ENCODE data around the gene PREP.
A peak's percentile ranks its signal among the peaks of the same experiment; 100 is the strongest.

PREP gene

DNA sequence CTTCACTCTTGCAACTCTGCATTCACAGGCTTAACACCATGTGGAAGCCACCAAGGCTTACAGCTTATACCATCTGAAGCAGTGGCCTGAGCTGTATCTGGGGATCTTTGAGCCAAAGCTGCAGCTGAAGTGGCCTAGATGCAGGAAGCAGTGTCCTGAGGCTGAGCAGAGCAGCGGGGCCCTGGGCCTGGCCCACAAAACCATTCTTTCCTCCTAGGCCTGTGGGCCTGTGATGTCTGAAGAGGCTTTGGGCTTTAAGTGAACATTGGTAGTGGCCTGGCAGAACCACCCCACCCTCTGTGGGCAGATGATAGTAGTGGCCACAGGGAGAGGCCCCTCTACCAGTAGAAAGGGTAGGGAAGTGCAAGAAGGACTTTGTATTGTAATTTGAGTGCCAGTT, 6.9 kb upstream of the PREP start:
- no peak for ATAC-seq (ENCODE audit: low read depth)
- no peak overlapping the region for H3K4me3 ChIP-seq (ENCODE audit: severe bottlenecking)
- TF ChIP-seq, protein P1, sequence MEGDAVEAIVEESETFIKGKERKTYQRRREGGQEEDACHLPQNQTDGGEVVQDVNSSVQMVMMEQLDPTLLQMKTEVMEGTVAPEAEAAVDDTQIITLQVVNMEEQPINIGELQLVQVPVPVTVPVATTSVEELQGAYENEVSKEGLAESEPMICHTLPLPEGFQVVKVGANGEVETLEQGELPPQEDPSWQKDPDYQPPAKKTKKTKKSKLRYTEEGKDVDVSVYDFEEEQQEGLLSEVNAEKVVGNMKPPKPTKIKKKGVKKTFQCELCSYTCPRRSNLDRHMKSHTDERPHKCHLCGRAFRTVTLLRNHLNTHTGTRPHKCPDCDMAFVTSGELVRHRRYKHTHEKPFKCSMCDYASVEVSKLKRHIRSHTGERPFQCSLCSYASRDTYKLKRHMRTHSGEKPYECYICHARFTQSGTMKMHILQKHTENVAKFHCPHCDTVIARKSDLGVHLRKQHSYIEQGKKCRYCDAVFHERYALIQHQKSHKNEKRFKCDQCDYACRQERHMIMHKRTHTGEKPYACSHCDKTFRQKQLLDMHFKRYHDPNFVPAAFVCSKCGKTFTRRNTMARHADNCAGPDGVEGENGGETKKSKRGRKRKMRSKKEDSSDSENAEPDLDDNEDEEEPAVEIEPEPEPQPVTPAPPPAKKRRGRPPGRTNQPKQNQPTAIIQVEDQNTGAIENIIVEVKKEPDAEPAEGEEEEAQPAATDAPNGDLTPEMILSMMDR (IDR thresholded peaks at IDR 0.05; ENCODE audit: poor library complexity, severe bottlenecking) = no peak
- H3K27ac ChIP-seq (ENCODE audit: poor library complexity, severe bottlenecking) = no peak overlapping the region
- H3K4me1 ChIP-seq (ENCODE audit: insufficient read depth, poor library complexity, severe bottlenecking) = no peaks in the 10 kb centered on the region
- no peaks in the 10 kb centered on the region for H3K27me3 ChIP-seq (ENCODE audit: insufficient read depth, poor library complexity, severe bottlenecking)
- H3K36me3 ChIP-seq (ENCODE audit: low read depth) = no peaks in the 10 kb centered on the region
- peaks cover 17% of the 10 kb centered on the region for H3K9me3 ChIP-seq (ENCODE audit: severe bottlenecking)
- no peak for DNase-seq (ENCODE audit: low spot score)

DNA sequence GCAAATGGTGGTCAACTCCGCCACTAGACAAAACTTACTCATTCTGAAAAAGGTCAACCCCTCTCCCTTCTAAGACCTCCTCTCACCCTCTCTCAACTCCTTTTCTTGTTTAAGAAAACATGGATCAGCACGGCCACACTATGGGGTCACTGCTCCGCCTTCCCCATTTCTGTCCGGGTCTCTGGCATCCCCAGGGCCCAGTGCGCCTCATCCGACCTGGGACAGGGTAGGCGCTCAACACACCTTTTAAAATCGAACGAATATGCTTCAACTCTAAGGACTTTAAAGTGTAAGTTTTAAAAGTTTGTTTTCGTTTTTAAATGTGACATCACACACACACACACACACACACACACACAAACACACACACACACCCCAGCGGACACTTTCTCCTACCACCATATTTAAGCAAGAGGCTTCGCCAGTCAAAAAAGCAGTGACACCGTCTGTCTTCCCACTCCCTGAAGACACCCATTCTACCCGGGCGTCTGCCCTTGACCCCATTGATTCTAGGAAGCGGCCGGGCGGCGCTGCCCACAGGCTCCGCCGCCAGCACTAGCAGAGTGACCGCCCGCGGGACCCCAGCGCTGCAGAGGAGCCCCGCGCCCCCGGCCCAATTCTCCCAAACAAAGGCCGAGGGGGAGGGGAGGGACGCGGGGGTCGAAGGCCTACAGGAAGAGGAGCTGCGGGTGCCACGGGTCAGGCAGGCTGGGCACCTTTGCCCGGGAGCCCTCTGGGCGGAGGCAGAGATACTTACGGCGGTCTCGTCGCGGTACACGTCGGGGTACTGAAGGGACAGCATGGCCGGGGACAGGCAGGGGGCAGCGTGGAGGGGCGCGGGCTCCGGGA, 568 bp downstream of the PREP start:
- ATAC-seq (ENCODE audit: low read depth) = peak; percentile 30
- H3K9me3 ChIP-seq (ENCODE audit: severe bottlenecking) = no peaks in the 10 kb centered on the region
- peaks cover 9% of the 10 kb centered on the region for H3K36me3 ChIP-seq (ENCODE audit: low read depth)
- peak overlapping the region; percentile 71 for H3K27ac ChIP-seq (ENCODE audit: poor library complexity, severe bottlenecking)
- H3K4me3 ChIP-seq (ENCODE audit: severe bottlenecking) = peak overlapping the region; percentile 82
- peak; percentile 64 for DNase-seq (ENCODE audit: low spot score)
- peaks cover 23% of the 10 kb centered on the region for H3K4me1 ChIP-seq (ENCODE audit: insufficient read depth, poor library complexity, severe bottlenecking)
- no peaks in the 10 kb centered on the region for H3K27me3 ChIP-seq (ENCODE audit: insufficient read depth, poor library complexity, severe bottlenecking)
- TF ChIP-seq, protein P1 (IDR thresholded peaks at IDR 0.05; ENCODE audit: poor library complexity, severe bottlenecking) = no peak

DNA sequence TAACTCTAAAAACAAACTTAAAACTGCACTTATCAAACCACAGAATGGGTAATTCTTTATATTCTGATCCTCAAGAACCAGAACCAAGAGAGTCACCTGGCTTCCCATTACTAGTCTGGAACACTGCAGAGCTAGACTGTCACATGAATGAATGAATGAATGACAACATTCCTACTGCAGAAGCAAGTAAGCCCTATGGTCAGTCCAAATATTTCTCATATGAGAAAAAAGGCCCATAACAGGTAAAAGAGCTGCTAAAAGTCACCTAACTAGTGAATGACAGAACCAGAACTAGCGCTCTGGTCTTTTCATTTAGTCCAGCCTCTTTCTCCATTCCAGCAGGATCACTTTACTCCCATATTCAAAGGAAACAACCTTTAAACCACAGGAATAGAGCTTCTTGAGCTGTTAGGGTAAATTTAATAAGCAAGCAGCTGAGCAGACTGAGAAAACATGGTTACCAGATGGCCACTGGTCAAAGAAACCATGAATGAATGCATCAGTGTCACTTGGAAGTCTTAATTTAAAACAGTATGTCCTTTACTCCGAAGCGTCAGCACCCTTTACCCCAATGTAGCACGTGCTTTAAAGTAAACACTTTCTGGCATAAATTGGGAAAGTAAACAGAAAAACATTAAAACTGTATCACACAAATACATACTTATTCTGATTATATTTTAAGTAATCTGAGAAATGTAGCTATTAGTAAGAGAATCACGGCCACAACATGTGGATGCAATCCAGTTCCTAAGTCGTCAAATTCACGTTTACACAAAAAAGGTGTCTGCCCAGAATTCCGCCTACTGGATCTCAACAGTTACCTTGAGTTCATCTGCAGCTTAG, 1.4 kb downstream of the PREP start:
- H3K9me3 ChIP-seq (ENCODE audit: severe bottlenecking) = no peaks in the 10 kb centered on the region
- H3K36me3 ChIP-seq (ENCODE audit: low read depth) = peaks cover 16% of the 10 kb centered on the region
- H3K4me3 ChIP-seq (ENCODE audit: severe bottlenecking) = peak overlapping the region; percentile 82
- TF ChIP-seq, protein P1 (IDR thresholded peaks at IDR 0.05; ENCODE audit: poor library complexity, severe bottlenecking) = no peak
- no peak for ATAC-seq (ENCODE audit: low read depth)
- peaks cover 23% of the 10 kb centered on the region for H3K4me1 ChIP-seq (ENCODE audit: insufficient read depth, poor library complexity, severe bottlenecking)
- H3K27ac ChIP-seq (ENCODE audit: poor library complexity, severe bottlenecking) = peak overlapping the region; percentile 71
- no peak for DNase-seq (ENCODE audit: low spot score)
- no peaks in the 10 kb centered on the region for H3K27me3 ChIP-seq (ENCODE audit: insufficient read depth, poor library complexity, severe bottlenecking)

DNA sequence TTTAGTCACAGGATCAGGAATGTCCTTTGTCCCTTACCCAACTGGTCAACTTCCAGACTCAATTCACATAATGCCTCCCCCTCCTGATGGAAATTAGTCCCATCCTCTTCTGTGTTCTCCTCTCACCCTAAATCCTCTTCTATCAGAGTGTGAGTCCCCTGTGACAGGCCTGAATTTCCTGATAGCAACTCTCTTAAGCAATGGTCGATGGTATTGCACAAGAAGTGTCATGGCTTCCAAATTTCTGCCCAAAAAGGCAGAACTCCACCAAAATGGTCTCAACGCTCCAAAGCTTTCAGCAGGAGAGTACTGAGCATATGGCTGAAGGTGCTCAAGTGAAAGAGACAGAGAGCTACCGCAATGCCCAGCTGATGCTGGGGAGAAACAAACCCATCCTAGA, 2.4 kb downstream of the PREP start:
- Histone ChIP-seq H3K4me3 (ENCODE audit: severe bottlenecking) (no peak overlapping the region), H3K4me1 (ENCODE audit: insufficient read depth, poor library complexity, severe bottlenecking) (peaks cover 29% of the 10 kb centered on the region), H3K27ac (ENCODE audit: poor library complexity, severe bottlenecking) (no peak overlapping the region), H3K9me3 (ENCODE audit: severe bottlenecking) (no peaks in the 10 kb centered on the region), H3K27me3 (ENCODE audit: insufficient read depth, poor library complexity, severe bottlenecking) (no peaks in the 10 kb centered on the region), H3K36me3 (ENCODE audit: low read depth) (peaks cover 25% of the 10 kb centered on the region)
- DNase-seq (ENCODE audit: low spot score) (no peak), ATAC-seq (ENCODE audit: low read depth) (no peak)
- TF ChIP-seq, protein P1 (IDR thresholded peaks at IDR 0.05; ENCODE audit: poor library complexity, severe bottlenecking) = no peak
